RCC 7860 (cell line): ENCODE results near the gene BCL2.
"Not testable (repeated sequence)": the region's sequence is repeated elsewhere in the genome, so short reads cannot be mapped to it uniquely, and the experiment has no call there.

Experiments
- DNase-seq: peaks from one replicate; pipeline ENCODE4 v3.0.0-alpha.2; 2015; ENCODE audit warnings: low spot score
- FAIRE-seq: peaks from 2 replicates; lab custom pipeline; 2012; peaks lifted over from hg19 to GRCh38; lab: Jason Lieb, UNC

The BCL2 gene

DNA sequence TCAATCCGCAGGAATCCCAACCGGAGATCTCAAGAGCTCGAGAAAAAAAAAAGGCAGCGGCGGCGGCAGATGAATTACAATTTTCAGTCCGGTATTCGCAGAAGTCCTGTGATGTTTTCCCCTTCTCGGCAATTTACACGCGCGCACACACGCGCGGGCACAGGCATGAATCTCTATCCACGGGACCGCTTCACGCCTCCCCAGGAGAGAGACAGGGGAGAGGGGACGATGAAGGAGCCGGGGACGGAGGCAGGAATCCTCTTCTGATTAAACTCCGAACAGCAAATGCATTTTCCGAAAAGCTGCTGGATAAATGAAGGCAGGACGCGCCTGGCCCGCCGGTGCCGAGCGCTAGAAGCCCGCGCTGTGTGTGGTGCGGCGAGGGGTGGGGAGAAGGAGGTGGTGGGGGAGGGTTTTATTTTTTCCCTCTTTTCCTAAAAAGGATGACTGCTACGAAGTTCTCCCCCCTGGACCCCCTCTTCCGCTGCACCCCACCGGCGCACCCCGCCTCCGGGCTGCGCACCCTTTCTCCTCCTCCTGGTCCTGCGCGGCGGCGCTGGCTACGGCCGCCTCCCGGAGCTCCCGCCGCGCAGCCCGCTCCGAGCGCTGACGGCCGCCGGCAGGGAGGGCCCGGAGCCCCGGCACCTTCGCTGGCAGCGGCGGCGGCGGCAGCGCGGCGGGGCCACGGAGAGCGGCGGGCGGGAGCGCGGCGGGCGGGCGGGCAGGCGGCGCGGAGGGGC lies at the start of gene BCL2:
BCL2 (minus strand) TSS at position 387 of the 740 bp plus-strand sequence.
- DNase-seq: no peak

DNA sequence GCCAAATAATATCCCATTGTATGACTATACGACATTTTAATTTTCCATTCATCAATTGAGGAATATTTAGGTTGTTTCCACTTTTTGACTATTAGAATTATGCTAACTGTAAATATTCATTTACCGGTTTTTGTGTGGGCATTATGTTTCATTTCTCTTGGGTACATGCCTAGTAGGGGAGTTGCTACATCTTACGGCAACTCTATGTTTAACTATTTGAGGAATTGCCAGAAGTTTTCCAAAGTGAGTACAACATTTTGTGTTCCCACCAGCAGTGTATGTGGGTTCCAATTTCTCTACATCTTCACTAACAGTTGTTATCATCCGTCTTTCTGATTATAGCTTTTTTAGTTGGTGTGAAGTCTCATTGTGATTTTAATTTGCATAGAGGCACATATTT lies 49.0 kb upstream of the BCL2 start:
- FAIRE-seq: no peak
- DNase-seq: no peak

More for the DNA sequence above, at the start of gene BCL2:
- no peak for FAIRE-seq

DNA sequence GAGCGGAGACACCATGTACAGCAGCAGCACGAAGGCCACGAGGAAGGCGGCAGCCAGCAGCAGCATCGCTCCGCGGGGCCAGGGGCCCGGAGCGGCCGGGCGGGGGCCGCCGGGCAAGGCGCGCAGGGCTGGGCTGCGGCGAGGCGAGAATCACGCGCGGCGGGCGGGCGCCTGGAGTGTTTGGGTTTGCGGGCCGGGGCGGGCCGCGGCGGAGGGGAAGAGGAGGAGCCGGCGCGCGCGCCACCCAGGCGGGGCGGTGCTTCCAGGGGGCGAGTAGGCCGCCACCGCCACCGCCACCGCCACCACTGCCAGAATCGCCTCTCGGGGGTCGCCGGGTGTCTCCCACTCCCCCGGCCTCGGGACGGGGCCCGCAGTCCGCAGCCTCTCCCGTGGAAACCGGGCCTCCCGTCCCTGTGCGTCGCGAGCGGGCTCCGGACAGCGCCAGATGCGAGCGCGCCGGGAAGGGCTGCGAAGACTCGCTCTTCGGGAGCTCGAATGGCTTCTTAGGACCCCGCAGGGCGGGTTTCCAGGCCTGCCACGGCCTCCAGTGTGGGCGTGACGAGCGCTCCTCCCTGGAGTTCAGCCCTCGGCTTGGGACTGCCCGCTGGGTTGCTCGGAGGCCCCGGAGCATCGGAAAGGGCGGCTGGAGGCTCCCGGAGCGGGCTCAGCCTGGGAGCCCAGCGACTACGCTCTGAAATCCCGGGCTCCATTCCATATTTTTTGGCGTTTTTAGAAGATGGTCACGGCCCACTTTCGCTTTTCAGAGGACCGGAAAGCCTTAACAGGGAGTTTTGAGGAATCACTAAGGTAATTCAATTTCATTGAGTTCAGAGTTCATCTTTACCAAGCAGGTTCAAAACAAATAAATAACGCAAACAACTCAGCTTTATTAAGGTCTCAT lies 47.7 kb upstream of the BCL2 start, which contains the start of gene KDSR:
KDSR (minus strand) TSS at position 154 of the 901 bp plus-strand sequence; CDS start at position 66, 88 bp downstream.
- DNase-seq (peak; percentile 91), FAIRE-seq (peak; percentile 78)

DNA sequence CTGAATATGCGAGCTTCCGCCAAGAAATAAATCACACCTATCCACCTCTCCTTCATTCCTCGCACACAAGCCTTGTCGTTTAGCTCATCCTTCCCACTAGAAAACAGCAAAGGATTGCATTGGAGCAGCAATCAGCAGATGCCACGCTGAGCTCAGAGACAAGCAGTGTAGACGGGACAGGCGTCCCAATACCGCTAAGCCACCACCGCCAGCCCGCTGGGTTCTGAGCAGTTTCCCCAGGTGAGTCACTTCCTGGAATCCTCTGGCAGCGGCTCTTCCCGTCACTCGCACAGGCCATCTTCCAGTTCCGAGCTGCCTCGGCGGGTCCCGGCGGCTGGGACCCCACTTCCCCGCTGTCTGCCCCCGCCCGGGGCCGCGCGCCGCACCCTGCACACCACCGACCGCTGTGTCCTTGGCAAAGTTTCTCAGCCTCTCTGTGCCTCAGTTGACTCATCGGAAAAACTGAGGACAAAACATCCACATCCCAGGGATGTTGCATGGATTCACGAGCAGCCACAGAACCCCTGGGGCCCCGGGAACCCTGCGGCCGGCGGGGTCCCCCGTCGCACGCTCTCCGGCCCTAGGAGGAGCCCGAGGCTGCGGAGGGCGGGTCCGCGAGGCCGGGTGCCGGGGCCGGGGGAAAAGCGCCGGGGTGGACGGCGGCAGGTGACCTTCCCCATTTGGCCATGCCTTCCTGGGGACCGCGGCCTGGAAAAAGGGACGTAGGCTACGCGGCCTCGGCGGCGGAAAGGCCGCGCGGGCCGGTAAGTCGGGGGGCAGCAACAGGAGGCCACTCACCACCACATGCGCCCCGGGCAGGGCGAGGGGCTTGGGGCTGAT lies 46.9 kb upstream of the BCL2 start:
- peak; percentile 69 for DNase-seq
- no peak for FAIRE-seq

DNA sequence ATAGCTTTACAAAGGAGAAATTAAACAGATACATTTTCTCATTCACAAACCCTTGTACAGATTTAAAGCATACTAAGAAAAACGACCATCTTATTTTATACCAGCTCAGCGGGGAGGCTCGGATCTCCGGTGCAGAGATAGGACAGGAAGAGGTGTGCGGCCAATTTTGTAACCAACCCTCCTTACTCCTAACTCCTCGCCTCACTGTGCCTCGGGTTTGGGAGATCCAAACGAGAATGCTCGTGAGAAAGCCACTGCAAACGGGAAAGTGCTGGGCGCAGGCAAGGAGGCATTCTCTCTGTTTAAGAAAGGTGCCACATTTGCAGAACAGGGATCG lies 46.3 kb upstream of the BCL2 start:
- no peak for DNase-seq

DNA sequence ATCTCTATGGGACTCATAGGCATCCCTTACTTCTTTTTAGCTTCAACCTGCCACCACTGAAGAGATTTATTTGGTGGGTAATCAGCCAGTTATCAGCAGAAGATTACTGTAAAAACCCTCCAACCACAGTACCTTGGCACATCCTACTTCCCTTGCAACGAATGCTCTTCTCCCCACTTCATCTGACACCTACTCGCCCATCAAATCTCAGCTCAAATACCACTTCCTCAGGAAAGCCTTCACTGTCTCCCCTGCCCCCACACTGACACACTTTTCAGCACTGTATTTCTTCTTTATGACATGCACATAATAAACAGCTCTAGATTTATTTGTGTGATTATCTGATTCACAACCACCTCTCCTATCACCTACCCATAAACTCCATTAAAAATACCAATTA lies 44.4 kb upstream of the BCL2 start:
- no peak for DNase-seq
- no peak for FAIRE-seq

More for the DNA sequence above, 46.3 kb upstream of the BCL2 start:
- FAIRE-seq: no peak

DNA sequence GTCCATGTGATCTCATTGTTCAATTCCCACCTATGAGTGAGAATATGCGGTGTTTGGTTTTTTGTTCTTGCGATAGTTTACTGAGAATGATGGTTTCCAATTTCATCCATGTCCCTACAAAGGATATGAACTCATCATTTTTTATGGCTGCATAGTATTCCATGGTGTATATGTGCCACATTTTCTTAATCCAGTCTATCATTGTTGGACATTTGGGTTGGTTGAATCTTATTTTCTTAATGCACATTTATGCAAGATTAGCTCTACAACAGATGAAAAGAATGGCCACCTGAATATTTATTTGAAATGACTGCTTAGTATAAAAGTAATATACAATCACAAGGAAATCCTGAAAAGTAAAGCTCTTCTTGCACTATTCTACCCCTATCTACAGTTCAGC lies 43.9 kb upstream of the BCL2 start:
- not testable (repeated sequence) for FAIRE-seq, DNase-seq

DNA sequence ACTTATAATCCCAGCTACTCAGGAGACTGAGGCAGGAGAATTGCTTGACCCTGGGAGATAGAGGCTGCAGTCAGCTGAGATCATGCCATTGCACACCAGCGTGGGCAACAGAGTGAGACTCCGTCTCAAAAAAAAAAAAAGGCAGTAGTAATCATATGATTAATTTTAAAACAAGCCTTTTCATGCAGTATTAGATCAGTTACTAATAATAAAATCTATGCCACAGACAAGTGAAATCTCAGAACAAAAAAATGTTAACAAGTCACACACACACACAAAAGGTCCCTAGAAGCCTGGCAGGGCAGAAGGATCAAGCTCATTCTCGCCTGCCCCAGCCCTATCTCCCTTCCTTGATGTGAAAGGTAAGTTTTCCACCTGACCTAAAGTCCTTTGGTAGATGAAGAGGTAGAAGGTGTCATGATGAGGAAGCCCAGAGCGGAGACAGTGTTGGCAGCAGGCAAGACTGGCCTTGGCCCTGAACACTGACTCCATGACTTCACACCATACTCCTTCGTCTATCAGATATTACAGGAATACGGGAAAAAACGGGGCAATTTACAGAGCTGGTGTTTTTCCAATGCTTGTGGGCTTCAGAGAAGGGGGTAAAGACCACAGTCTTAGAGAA lies 36.8 kb upstream of the BCL2 start:
- no peak for FAIRE-seq

DNA sequence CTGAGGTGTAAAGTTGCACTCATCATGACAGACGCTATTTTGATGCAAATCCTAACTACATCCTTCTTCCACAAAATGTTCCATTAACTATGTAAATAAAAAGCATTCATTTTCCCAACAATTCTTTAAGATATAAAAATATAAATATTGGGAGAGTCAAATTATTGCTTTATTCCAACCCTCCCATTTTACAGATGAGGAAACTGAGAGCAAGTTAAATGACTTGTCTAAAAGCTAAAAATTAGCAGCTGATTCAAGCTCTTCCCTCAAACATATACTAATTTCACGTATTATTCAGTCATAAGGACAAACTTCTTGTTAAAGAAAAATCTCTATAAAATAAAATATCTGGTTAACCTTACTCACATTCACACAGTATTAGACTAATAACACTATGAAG lies 30.7 kb upstream of the BCL2 start:
- FAIRE-seq (no peak), DNase-seq (no peak)

More for the DNA sequence above, 36.8 kb upstream of the BCL2 start:
- no peak for DNase-seq

DNA sequence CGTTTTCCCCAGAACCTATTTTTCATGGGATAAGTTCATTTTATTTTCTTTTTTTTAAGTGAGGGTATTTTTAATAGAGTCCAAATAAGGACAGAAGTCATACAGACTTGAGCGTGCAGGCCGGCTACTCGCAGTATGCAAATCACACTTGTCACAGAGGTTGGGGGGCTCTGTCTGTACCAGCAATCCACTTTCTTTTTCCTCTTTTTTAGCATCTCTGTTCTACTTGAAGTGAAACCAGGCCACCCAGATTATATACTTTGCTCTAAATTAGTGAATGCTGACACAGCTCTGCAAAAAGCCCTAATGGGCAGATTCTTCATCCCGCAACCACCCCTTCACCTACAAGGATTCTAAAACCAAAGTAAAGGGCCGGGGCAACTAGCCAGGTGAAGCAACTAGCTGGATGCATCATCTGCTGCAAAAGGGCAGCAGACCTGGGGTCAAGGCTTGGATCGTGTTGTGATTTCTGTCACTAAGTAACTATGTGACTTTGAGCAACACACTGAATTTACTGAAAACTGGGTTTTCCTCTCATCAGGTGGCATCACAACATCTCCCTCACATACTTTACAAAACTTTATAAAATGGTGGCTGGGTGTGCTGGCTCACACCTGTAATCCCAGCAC lies 29.1 kb upstream of the BCL2 start:
- DNase-seq (no peak), FAIRE-seq (no peak)

DNA sequence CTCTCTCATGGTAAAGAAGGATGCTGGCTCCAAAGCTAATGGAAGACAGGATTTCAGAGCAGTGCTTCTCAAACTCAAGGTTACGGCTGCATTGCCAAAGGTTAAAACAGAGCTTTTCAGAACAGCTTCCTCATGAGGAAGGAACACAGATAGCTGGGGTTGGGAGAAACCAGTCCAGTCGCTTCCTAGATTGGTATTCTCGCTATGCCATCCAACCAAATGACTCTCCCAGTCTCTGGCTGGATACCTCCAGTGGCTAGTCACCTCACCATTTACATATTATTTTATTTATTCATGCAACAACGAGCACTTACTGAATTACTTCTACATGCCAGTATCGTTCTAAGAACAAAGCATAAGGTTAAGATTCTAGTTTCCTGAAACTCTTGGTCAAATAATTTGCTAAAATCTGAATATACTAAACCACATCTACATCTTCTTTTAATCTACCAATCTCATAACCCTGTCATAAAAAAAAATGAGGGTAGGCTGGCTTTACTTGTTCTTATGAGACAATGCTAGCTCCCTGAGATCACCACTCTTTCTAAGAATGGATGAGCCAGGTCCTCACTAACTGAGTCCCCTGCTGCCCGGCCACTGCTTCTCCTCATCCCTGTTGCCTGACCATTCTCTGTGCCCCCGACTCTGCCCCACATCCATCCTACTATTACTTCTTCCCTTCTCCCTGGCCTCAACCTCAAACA lies 27.1 kb upstream of the BCL2 start:
- no peak for DNase-seq
- FAIRE-seq: no peak

DNA sequence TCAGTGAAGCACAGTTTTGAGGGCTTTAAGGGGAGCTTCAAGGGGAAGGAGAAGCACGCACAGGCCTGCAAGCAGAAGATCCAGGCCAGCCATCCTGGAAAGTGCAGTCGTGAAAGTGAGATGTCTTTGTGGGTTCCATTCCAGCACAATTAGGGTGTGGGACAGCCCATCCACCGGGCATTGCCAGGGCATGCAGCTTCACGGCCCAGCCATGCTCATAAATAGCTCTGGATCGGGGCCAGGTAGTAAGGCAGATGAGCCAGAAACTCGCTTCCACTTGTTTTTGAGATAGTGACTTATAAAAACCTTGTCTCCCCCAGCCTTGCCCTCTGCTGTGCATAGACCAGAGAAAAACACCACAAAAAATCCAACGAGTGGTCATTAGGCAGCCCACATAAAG lies 26.5 kb upstream of the BCL2 start:
- no peak for FAIRE-seq
- DNase-seq: no peak

DNA sequence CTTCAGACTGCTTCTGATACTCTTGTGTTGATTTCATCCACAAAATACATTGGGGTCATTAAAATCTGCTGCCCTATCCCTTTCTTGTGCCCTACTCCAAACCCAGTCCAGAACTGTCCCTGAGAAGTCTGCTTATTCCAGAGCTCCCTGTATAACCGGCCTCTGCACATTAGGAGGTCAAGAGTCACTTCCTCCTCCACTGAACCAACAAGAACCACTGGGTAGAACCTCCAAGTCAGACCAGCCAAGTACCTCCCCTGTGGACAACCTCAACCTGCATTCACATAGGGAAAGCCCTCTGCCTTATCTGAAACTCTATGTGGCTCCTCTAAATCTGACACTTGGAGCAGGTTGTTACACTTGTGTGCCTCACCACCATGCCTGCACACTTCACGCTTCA lies 25.3 kb upstream of the BCL2 start:
- DNase-seq (no peak), FAIRE-seq (no peak)

DNA sequence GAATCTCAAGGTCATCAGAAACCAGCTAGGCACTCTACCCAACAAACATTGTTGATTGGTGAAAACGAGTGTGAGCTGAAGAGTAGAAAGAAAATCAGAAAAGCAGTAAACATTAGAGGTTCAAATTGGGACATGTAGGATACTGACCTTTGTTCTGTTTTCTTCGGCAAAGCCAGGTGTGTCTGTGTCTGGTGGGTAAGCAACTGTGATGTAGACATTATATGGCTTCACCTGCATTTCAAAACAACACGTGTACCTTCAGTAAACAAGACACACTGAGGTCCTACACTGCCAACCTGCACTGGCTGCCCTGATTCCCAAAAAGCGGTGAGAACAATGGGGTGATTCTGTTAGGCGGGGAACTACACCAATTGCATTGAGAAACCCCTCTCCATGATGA lies 24.7 kb upstream of the BCL2 start:
- no peak for FAIRE-seq
- no peak for DNase-seq

DNA sequence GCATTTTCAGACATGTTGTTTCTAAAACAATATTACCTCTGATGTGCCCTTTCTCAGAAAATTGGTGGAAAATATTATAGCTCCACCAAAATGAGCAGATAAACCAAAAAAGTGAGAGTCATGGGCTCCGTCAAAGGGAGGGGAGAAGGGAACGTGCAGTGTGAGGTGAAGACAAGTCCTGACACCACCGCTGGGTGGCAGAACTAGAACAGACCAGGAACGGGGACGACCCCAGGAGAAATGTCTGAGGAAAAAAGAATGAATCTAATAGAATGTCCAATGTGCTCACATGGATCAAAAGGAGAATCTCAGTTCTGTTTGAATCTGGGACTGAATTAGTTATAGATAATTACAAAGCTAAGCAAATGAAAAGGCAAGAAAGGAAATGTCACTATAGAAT lies 22.6 kb upstream of the BCL2 start:
- no peak for DNase-seq
- no peak for FAIRE-seq

DNA sequence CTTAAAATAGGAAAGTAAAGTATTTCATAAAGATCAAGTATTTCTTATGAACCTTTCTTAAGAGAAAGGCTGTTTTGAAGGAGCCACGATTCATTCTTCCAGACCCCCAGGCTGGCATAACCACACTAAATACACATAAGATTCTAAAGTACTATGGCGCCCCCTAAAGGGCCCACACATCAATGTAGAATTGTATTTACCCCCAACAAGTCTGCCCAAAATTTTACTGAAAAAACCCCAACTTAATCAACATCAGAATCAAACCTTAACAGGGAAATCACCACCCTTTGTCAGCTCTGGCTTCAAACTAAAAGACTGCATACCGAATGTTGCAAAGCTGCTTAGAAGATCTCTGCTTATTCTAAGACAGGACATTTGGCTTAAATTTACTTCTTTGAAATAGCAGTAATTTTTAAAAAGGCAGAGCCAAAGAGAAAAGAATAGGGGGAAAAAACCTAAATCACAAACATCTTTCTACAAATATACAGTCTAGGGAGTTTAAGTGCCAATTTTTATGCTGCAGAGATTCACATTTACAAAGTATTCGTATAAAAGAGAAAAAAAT lies 20.4 kb upstream of the BCL2 start:
- FAIRE-seq (no peak), DNase-seq (no peak)

DNA sequence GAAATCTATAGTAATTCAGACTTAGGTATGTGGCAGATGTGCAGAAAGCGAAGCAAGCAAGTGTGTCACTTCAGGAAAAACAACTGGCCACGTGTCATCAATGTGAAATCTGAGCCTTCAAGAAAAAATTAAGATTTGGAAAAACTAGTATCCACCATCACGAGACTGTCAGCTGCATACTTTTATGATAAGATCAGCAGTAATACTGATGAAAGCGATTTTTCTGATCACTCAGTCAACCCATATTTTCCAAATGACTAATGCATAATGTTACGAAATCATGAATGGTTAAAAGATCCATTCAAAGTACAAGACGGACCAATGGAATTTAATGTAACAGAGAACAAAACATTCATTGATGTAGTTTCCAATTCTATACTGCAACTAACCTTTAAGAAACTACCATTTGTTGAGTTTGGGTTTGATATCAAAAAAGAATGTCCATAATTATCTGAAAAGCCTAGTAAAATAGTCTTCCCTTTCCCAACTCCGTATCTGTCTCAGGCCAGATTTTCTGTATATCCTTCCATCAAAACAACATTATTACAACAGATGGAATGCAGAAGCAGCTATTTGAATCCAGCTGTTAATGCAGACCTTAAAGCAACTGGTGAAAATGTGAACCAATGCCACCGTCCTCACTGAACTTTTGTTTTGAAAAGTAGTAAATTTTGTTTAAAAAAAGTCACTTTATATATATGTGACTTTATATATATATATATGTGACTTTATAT lies 17.0 kb upstream of the BCL2 start:
- no peak for FAIRE-seq
- peak; percentile 56 for DNase-seq

DNA sequence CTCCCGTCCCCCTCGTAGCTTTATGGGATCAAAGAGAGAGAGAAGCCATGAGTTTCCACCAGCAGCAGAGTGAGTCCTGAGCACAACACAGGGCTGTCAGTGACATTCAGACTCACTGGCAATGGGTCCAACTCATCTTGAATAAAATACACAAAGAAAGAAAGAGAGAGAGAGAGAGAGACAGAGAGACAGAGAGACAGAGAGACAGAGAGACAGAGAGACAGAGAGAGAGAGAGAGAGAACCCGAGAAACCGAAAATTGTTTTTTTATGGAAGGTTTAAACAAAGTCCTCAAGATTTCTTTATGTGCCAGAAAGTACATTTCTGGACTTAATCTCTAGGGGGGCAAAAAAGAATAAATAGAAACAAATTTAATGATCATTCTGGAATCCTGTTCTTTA lies 11.5 kb upstream of the BCL2 start:
- FAIRE-seq (no peak), DNase-seq (no peak)
